PFSK-1 (cell line): ENCODE data around the gene ST3GAL5.

Source experiments
- POLR2AphosphoS5 ChIP-seq: IDR thresholded peaks from 2 replicates; pipeline ENCODE4 v1.6.1; 2012; ENCODE audit warnings: low read depth, mild to moderate bottlenecking, control low read depth, low read length, moderate library complexity
- SIN3A ChIP-seq: IDR thresholded peaks from 2 replicates; pipeline ENCODE4 v1.6.1; 2012; ENCODE audit warnings: mild to moderate bottlenecking, low read length, moderate library complexity, borderline replicate concordance; ENCODE audit not compliant: insufficient read depth
- TAF1 ChIP-seq: IDR thresholded peaks from 2 replicates; pipeline ENCODE4 v1.6.1; 2012; ENCODE audit warnings: low read length, control low read depth, borderline replicate concordance; ENCODE audit not compliant: insufficient read depth
- TF ChIP-seq, protein P1 (sequence below), 2 experiments: IDR thresholded peaks; 2 replicates each; pipeline versions ENCODE4 v1.6.1 to v1.8.0; 2011 to 2012; ENCODE audit warnings: low read depth in 2 of 2, low read length in 2 of 2, control low read depth in 1 of 2, inconsistent platforms in 1 of 2, mild to moderate bottlenecking in 1 of 2, moderate library complexity in 1 of 2; ENCODE audit not compliant: insufficient read depth in 1 of 2

DNA sequence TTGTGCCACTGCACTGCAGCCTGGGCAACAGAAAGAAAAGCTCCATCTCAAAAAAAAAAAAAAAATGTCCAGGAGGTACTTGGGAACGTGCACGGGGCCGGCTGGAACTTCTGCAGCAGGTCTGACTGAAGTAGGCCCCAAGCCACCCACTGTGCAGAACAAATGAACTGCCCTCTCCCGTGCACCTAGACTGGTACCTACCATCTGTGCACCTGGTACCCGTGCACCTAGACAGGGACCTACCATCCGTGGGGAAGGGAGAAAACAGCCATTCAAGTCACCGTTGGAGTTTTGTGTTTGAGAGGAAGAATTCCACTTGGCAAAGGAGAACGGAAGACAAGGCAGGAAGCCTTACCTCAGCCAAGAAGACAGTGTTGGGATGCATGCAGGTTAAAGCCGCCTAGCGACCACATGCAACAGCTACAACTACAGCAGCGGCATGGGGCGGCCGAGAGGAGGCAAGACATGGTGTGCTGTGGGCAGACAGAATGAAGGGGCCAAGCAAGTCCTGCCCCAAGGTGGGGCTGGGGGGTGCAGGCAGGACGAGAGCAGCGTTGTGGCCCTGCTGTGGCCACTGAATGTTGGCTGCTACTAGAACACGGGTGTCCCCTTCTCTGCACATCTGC, 16.1 kb downstream of the ST3GAL5 start:
- TF ChIP-seq POLR2AphosphoS5 = no peak
- TF ChIP-seq SIN3A = no peak
- no peak for TF ChIP-seq TAF1
- TF ChIP-seq, protein P1, sequence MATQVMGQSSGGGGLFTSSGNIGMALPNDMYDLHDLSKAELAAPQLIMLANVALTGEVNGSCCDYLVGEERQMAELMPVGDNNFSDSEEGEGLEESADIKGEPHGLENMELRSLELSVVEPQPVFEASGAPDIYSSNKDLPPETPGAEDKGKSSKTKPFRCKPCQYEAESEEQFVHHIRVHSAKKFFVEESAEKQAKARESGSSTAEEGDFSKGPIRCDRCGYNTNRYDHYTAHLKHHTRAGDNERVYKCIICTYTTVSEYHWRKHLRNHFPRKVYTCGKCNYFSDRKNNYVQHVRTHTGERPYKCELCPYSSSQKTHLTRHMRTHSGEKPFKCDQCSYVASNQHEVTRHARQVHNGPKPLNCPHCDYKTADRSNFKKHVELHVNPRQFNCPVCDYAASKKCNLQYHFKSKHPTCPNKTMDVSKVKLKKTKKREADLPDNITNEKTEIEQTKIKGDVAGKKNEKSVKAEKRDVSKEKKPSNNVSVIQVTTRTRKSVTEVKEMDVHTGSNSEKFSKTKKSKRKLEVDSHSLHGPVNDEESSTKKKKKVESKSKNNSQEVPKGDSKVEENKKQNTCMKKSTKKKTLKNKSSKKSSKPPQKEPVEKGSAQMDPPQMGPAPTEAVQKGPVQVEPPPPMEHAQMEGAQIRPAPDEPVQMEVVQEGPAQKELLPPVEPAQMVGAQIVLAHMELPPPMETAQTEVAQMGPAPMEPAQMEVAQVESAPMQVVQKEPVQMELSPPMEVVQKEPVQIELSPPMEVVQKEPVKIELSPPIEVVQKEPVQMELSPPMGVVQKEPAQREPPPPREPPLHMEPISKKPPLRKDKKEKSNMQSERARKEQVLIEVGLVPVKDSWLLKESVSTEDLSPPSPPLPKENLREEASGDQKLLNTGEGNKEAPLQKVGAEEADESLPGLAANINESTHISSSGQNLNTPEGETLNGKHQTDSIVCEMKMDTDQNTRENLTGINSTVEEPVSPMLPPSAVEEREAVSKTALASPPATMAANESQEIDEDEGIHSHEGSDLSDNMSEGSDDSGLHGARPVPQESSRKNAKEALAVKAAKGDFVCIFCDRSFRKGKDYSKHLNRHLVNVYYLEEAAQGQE (IDR thresholded peaks at IDR 0.05; ENCODE audit: insufficient read depth in 1 of 2, low read depth in 2 of 2, low read length in 2 of 2) = no peak
